B cell (primary cell): ENCODE results near the gene PTPRE. TPM values are rescaled to one million over a fixed set of nuclear protein-coding genes. Genes with fewer than 3 reads are reported as not detected.

ENCODE experiments used
- ATAC-seq: fragments of 200-7000 bp; cut with Tn5 transposase; one replicate; pipeline ENCODE4 v1.10.0; 2021; ENCODE audit warnings: low read depth, mild to moderate bottlenecking, moderate number of reproducible peaks, moderate library complexity
- CTCF ChIA-PET: fragments of 350-600 bp; sonication (Branson Sonifier 250); formaldehyde crosslinking; loops from one replicate; lab custom pipeline; 2021; ENCODE audit warnings: antibody characterized with exemption, inconsistent platforms; lab: Charles Lee
- POLR2A ChIA-PET: fragments of 350-600 bp; sonication (Branson Sonifier 250); formaldehyde crosslinking; loops from one replicate; lab custom pipeline; 2021; ENCODE audit warnings: antibody characterized with exemption; lab: Charles Lee
- DNase-seq: peaks from one replicate; pipeline ENCODE4 v3.0.0; 2013
- H2AFZ ChIP-seq: 2 replicates; pipeline ENCODE4 v1.6.1; 2012; ENCODE audit warnings: mild to moderate bottlenecking, low read depth, low read length; ENCODE audit not compliant: insufficient read depth, poor library complexity, severe bottlenecking
- H3K27ac ChIP-seq, 2 donors: 1 replicate in 1 of 2; 2 replicates in 1 of 2; pipeline ENCODE4 v1.5.1; 2012 to 2013; ENCODE audit warnings: low read length in 2 of 2, mild to moderate bottlenecking in 2 of 2, moderate library complexity in 1 of 2
- H3K27me3 ChIP-seq, 4 experiments: fragments of 200-600 bp in 1 of 4; sonication (generic) in 1 of 4; replicated peaks in 1 of 4; 1 replicate in 2 of 4; 2 replicates in 2 of 4; pipeline versions ENCODE4 v1.6.1 to v1.7.0; 2013 to 2016; ENCODE audit warnings: low read length in 3 of 4, mild to moderate bottlenecking in 2 of 4, mixed read lengths in 1 of 4, moderate library complexity in 1 of 4; ENCODE audit not compliant: insufficient read depth in 4 of 4, control insufficient read depth in 3 of 4; ENCODE audit errors: control extremely low read depth in 1 of 4
- H3K36me3 ChIP-seq, 2 experiments: replicated peaks in 1 of 2; 1 replicate in 1 of 2; 2 replicates in 1 of 2; pipeline versions ENCODE4 v1.6.1 to v1.7.1; 2013; ENCODE audit warnings: low read length in 1 of 2; ENCODE audit not compliant: insufficient read depth in 2 of 2, control insufficient read depth in 1 of 2; ENCODE audit errors: control extremely low read depth in 1 of 2, extremely low read depth in 1 of 2
- H3K4me1 ChIP-seq, 2 donors: fragments of 200-600 bp in 1 of 2; sonication (generic) in 1 of 2; 1 replicate in 1 of 2; 2 replicates in 1 of 2; pipeline versions ENCODE4 v1.5.1 to v1.6.1; 2013 to 2017; ENCODE audit warnings: low read length in 2 of 2; ENCODE audit not compliant: control insufficient read depth in 2 of 2, insufficient read depth in 2 of 2
- H3K4me2 ChIP-seq: replicated peaks from 2 replicates; pipeline ENCODE3; 2012; ENCODE audit warnings: mild to moderate bottlenecking, low read depth, low read length; ENCODE audit not compliant: poor library complexity, severe bottlenecking
- H3K4me3 ChIP-seq, 5 experiments: fragments of 200-600 bp in 1 of 5; sonication (generic) in 1 of 5; 1 replicate in 3 of 5; 2 replicates in 2 of 5; pipeline versions ENCODE4 v1.5.1 to v1.7.0; 2011 to 2016; ENCODE audit warnings: low read length in 4 of 5, mild to moderate bottlenecking in 4 of 5, low read depth in 2 of 5, control low read depth in 1 of 5, moderate library complexity in 1 of 5; ENCODE audit not compliant: insufficient read depth in 1 of 5; ENCODE audit errors: control extremely low read depth in 1 of 5, extremely low read depth in 1 of 5
- H3K79me2 ChIP-seq: fragments of 200-600 bp; sonication (generic); one replicate; pipeline ENCODE4 v1.6.0; 2016; ENCODE audit warnings: low read length; ENCODE audit not compliant: control insufficient read depth, insufficient read depth
- H3K9ac ChIP-seq: fragments of 200-600 bp; sonication (generic); 2 replicates; pipeline ENCODE4 v1.6.1; 2017; ENCODE audit warnings: mild to moderate bottlenecking, low read length, moderate library complexity
- H3K9me3 ChIP-seq, 3 donors: one replicate each; pipeline versions ENCODE4 v1.6.1 to v1.7.1; 2013; ENCODE audit warnings: low read length in 2 of 3; ENCODE audit not compliant: control insufficient read depth in 2 of 3, insufficient read depth in 1 of 3; ENCODE audit errors: control extremely low read depth in 1 of 3
- H4K20me1 ChIP-seq: 2 replicates; pipeline ENCODE4 v1.6.0; 2012; ENCODE audit warnings: mild to moderate bottlenecking, low read length; ENCODE audit not compliant: insufficient read depth, control insufficient read depth, poor library complexity, severe bottlenecking
- H3K27ac Mint-ChIP-seq: one replicate; pipeline ENCODE4 v1.8.0; 2021; ENCODE audit warnings: mixed read lengths
- H3K27me3 Mint-ChIP-seq: one replicate; pipeline ENCODE4 v1.8.0; 2021; ENCODE audit warnings: mixed read lengths
- H3K4me1 Mint-ChIP-seq: one replicate; pipeline ENCODE4 v1.8.0; 2021; ENCODE audit warnings: mixed read lengths
- H3K4me3 Mint-ChIP-seq: one replicate; pipeline ENCODE4 v1.8.0; 2021; ENCODE audit warnings: mixed read lengths
- H3K9me3 Mint-ChIP-seq: one replicate; pipeline ENCODE4 v1.8.0; 2022; ENCODE audit warnings: mixed read lengths; ENCODE audit not compliant: insufficient read depth
- EZH2 ChIP-seq: IDR thresholded peaks from 2 replicates; pipeline ENCODE4 v1.6.1; 2012; ENCODE audit warnings: borderline replicate concordance, low read depth, mild to moderate bottlenecking, moderate library complexity, low read length; ENCODE audit not compliant: insufficient read depth, poor library complexity, severe bottlenecking
- WGBS: methylation state at CpG from one replicate; pipeline ENCODE4 v1.1.5; 2013; ENCODE audit warnings: missing lambda C conversion rate; ENCODE audit not compliant: insufficient coverage; 5-methylcytosine and 5-hydroxymethylcytosine counted together
- intact Hi-C: fragments of 100-400 bp; cut with micrococcal nuclease; formaldehyde crosslinking; loops from one replicate; pipeline ENCODE4 v1.10.0; 2022
- polyA plus RNA-seq: library from polyadenylated mRNA; depleted of rRNA; stranded (reverse); fragments of >200 nt; gene quantifications from 2 replicates; pipeline ENCODE4 v1.2.3, GENCODE V29; 2012
- total RNA-seq, 2 donors: library from RNA; stranded (reverse); fragments of 120-200 nt in 1 of 2; gene quantifications; 1 replicate in 1 of 2; 2 replicates in 1 of 2; pipeline versions ENCODE4 v1.2.3 to v1.2.4, GENCODE V29; 2013 to 2022
- TF ChIP-seq, protein P1 (sequence below): fragments of 200-600 bp; IDR thresholded peaks from one replicate; pipeline ENCODE4 v1.8.0; 2022; ENCODE audit warnings: antibody characterized with exemption, mild to moderate bottlenecking

PTPRE gene
- total and polyA plus RNA-seq, 2 donors (not counting 1 experiment from before 2014, with no cell fraction given), result 6.6 to 32.7 TPM

DNA sequence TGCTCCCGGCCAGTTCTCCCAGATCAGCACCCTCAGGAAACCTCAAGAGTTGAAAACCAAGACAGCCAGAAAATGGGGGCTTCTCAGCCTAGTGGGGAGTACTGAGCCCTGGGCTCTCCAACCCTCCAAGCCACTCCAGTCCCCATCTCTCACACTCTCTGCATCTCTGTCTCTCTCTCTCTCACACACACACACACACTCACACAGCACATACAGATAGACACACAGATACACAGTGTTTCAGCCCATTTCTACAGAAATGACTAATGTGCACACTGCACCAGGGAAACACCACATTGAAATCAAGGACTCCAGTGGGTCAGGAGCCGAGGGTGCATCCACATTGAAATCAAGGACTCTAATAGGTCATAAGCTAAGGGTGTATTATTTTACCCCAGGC lies 111.8 kb downstream of the PTPRE start:
- TF ChIP-seq, protein P1, sequence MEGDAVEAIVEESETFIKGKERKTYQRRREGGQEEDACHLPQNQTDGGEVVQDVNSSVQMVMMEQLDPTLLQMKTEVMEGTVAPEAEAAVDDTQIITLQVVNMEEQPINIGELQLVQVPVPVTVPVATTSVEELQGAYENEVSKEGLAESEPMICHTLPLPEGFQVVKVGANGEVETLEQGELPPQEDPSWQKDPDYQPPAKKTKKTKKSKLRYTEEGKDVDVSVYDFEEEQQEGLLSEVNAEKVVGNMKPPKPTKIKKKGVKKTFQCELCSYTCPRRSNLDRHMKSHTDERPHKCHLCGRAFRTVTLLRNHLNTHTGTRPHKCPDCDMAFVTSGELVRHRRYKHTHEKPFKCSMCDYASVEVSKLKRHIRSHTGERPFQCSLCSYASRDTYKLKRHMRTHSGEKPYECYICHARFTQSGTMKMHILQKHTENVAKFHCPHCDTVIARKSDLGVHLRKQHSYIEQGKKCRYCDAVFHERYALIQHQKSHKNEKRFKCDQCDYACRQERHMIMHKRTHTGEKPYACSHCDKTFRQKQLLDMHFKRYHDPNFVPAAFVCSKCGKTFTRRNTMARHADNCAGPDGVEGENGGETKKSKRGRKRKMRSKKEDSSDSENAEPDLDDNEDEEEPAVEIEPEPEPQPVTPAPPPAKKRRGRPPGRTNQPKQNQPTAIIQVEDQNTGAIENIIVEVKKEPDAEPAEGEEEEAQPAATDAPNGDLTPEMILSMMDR, result no peak
- TF ChIP-seq EZH2, result no peak
- H3K27me3 Mint-ChIP-seq, result peaks cover 29% of the 10 kb centered on the region
- H3K9me3 ChIP-seq, result peaks cover 0 to under 1% (median 0%) of the 10 kb centered on the region in 3 donors
- H3K4me1 Mint-ChIP-seq, result no peaks in the 10 kb centered on the region
- H3K9me3 Mint-ChIP-seq, result no peaks in the 10 kb centered on the region
- CTCF ChIA-PET, result no interaction called here
- peaks cover 0 to 19% (median 2%) of the 10 kb centered on the region in 4 experiments for H3K27me3 ChIP-seq
- WGBS, result 11% methylated on average over 1 of the region's 2 CpGs
- no peak overlapping the region for H3K4me2 ChIP-seq
- DNase-seq (no peak), ATAC-seq (no peak)
- no peaks in the 10 kb centered on the region for H3K36me3 ChIP-seq
- no peak overlapping the region for H3K27ac ChIP-seq
- no peak overlapping the region for H3K4me3 Mint-ChIP-seq
- no peaks in the 10 kb centered on the region for H3K79me2 ChIP-seq
- POLR2A ChIA-PET, result no interaction called here
- no peaks in the 10 kb centered on the region for H4K20me1 ChIP-seq
- H2AFZ ChIP-seq, result no peak overlapping the region
- no peak overlapping the region for H3K27ac Mint-ChIP-seq
- intact Hi-C loops, result no loop called here
- H3K9ac ChIP-seq, result no peak overlapping the region
- no peaks in the 10 kb centered on the region for H3K4me1 ChIP-seq
- H3K4me3 ChIP-seq, result no peak overlapping the region

DNA sequence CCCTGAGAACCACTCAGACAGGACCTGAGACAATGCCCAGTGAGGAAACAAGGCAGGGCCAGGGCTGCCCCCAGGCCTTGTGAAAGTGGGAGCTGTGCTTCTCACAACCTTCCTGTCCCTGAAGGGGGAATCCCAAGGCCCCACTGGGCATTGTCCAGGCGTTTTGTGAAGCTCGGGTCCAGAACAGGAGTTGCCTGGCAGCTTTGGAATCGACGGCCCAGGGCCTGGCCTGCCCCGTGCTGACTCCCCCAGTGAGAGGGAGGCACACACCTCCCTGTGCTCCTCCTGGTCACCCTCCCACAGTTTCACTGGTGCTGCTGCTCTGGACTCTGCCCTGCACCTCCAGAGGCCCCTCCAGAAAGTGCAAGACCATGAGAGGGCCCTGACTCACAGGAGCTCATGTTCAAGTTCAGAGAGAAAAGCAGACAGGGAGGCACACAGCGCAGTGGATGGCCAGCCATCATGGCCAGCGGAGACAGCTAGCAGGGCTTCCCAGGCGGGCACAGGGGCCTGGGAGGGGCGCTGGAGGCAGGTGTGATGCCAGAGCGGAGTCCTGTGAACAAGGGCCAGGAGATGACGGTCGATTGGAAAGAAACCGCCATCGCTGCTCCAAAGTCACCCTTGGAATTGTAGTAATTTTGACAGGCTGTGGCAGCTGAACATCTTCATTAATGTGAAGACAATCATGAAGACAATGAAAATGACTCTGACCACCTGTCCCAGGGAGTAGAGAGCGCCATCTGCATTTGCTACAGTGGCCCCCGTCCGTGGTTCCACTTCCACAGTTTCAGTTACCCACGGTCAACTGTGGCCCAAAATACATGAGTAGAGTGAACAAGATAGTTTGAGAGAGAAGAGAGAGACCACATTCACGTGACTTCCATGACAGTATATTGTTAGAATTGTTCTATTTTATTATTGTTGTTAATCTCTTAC lies 115.6 kb downstream of the PTPRE start:
- H3K9me3 ChIP-seq, result no peaks in the 10 kb centered on the region
- no peak overlapping the region for H3K4me2 ChIP-seq
- TF ChIP-seq, protein P1, result no peak
- no peak for TF ChIP-seq EZH2
- DNase-seq, result no peak
- peaks cover 11% of the 10 kb centered on the region for H3K4me1 Mint-ChIP-seq
- peaks cover 17% of the 10 kb centered on the region for H3K27me3 Mint-ChIP-seq
- 90% methylated on average over 14 of the region's 19 CpGs for WGBS
- no peaks in the 10 kb centered on the region for H3K79me2 ChIP-seq
- ChIA-PET CTCF (interaction anchor here (1.2 kb wide), 1 partner anchor 13 kb away, joined by 3 read pairs; no protein-coding TSS in a partner anchor), POLR2A (no interaction called here)
- no peak for ATAC-seq
- no peak overlapping the region for H3K27ac Mint-ChIP-seq
- H3K36me3 ChIP-seq, result no peaks in the 10 kb centered on the region
- H2AFZ ChIP-seq, result no peak overlapping the region
- no peak overlapping the region for H3K4me3 Mint-ChIP-seq
- H3K9me3 Mint-ChIP-seq, result no peaks in the 10 kb centered on the region
- intact Hi-C loops, result no loop called here
- peaks cover 0 to 8% (median 2%) of the 10 kb centered on the region in 4 experiments for H3K27me3 ChIP-seq
- H3K4me3 ChIP-seq, result no peak overlapping the region
- H3K9ac ChIP-seq, result no peak overlapping the region
- H4K20me1 ChIP-seq, result no peaks in the 10 kb centered on the region
- H3K4me1 ChIP-seq, result peaks cover 12 to 15% of the 10 kb centered on the region in 2 donors
- no peak overlapping the region for H3K27ac ChIP-seq
